ENCODE measurements around the gene ZNF20.
"Not testable (repeated sequence)": the region's sequence is repeated elsewhere in the genome, so short reads cannot be mapped to it uniquely, and the experiment has no call there.

The ZNF20 gene

DNA sequence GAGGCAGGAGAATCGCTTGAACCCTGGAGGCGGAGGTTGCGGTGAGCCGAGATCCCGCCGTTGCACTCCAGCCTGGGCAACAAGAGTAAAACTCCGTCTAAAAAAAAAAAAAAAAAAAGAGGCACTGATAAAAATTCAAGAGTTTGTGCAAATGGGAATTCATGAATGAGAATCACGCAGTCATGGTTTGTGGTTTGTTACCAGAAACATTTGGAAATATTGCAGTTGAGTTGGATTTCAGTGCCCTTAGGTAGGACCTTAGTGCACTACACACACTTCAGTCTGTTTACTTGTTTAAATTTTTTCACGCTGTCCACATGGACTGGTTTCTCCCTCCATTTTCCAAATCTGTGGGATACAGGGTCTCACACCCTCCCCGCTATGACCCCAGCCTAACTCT, 47.2 kb downstream of the ZNF20 start:
- H3K9ac ChIP-seq: no peak overlapping the region

DNA sequence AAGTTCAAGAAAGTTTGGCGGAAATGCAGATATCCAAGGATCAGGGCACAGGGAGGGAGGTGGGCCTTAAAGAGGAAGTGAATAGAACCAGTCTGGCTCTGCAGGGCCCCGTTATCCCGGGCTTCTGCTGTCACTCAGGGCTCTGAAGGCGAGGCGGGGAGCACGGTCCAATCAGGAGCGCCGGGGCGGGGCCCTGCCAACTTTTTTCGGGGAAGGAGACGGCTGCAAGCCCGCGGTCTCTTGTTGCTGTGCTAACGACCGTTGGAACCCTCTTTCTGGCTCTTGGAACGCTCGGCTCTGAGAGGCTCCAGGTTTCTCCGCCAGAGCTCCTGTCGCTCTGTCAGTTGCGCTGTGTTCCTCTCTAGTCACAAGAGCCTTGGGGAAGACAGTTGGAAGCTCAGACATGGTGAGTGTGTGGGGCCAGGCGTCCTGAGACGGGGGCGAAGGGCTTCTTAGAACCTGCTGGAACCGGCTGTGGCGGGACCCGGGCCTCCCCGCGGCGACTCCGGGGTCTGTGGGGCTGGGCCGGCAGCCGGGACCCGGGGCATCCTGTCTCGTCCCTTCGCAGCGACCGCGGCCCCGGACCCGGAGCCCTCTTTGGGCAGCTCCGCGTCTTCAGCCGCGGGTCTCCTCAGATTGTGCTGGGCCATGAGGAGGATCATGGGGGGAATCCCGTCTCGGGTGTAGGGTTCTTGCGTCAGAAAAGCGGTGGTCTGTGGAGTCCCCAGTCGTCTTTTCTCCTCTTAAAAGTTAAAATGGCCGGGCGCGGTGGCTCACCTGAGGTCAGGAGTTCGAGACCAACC, 47.9 kb downstream of the ZNF20 start:
- Histone ChIP-seq H3K36me3 (ENCODE audit: control insufficient read depth, insufficient read depth, low read length) (no peaks in the 10 kb centered on the region), H3K27ac (no peak overlapping the region), H3K27me3 (ENCODE audit: control insufficient read depth, insufficient read depth, low read length) (no peaks in the 10 kb centered on the region), H3K9me3 (ENCODE audit: control insufficient read depth, low read length) (no peaks in the 10 kb centered on the region), H3K4me1 (no peaks in the 10 kb centered on the region), H3K79me2 (no peaks in the 10 kb centered on the region), H3K9ac (no peak overlapping the region), H3K4me2 (ENCODE audit: low read length) (peak overlapping the region; percentile 86), H2AFZ (peak overlapping the region; percentile 82), H3K4me3 (ENCODE audit: low read depth, low read length) (peak overlapping the region; percentile 56)
- TF ChIP-seq, protein P1, sequence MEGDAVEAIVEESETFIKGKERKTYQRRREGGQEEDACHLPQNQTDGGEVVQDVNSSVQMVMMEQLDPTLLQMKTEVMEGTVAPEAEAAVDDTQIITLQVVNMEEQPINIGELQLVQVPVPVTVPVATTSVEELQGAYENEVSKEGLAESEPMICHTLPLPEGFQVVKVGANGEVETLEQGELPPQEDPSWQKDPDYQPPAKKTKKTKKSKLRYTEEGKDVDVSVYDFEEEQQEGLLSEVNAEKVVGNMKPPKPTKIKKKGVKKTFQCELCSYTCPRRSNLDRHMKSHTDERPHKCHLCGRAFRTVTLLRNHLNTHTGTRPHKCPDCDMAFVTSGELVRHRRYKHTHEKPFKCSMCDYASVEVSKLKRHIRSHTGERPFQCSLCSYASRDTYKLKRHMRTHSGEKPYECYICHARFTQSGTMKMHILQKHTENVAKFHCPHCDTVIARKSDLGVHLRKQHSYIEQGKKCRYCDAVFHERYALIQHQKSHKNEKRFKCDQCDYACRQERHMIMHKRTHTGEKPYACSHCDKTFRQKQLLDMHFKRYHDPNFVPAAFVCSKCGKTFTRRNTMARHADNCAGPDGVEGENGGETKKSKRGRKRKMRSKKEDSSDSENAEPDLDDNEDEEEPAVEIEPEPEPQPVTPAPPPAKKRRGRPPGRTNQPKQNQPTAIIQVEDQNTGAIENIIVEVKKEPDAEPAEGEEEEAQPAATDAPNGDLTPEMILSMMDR (IDR thresholded peaks at IDR 0.05): no peak

More for the DNA sequence above, 47.2 kb downstream of the ZNF20 start:
- H3K4me2 ChIP-seq (ENCODE audit: low read length): no peak overlapping the region
- H3K27me3 ChIP-seq (ENCODE audit: control insufficient read depth, insufficient read depth, low read length): no peaks in the 10 kb centered on the region
- no peaks in the 10 kb centered on the region for H3K79me2 ChIP-seq
- H3K27ac ChIP-seq: no peak overlapping the region
- no peaks in the 10 kb centered on the region for H3K4me1 ChIP-seq
- no peaks in the 10 kb centered on the region for H3K9me3 ChIP-seq (ENCODE audit: control insufficient read depth, low read length)
- H3K36me3 ChIP-seq (ENCODE audit: control insufficient read depth, insufficient read depth, low read length): no peaks in the 10 kb centered on the region
- H2AFZ ChIP-seq: no peak overlapping the region
- H3K4me3 ChIP-seq (ENCODE audit: low read depth, low read length): no peak overlapping the region
- TF ChIP-seq, protein P1 (IDR thresholded peaks at IDR 0.05): no peak

DNA sequence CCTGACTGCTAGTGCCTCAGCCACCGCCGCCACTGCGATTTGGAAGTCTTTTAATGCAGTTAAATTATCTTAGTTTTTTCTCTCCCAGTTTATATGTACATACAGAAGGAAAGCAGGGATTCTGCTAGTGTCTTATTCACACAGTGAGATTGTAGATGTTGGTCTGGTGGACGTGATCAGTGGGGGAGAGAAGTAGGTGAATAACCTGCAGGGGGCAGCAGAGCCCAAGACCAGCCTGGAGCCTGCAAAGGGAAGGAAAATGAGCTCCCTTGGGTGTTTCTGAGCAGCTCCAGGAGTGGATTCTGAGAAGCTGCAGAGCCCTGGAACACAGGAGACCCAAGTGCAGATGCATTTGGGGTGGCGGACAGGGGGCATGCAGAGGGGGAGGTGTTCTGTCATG, 49.3 kb downstream of the ZNF20 start:
- TF ChIP-seq, protein P1 (IDR thresholded peaks at IDR 0.05): peak; percentile 68
- Histone ChIP-seq H3K79me2 (no peaks in the 10 kb centered on the region), H3K36me3 (ENCODE audit: control insufficient read depth, insufficient read depth, low read length) (no peaks in the 10 kb centered on the region), H3K4me2 (ENCODE audit: low read length) (no peak overlapping the region), H3K4me1 (no peaks in the 10 kb centered on the region), H3K27ac (no peak overlapping the region), H3K9ac (no peak overlapping the region), H3K4me3 (ENCODE audit: low read depth, low read length) (no peak overlapping the region), H2AFZ (no peak overlapping the region), H3K9me3 (ENCODE audit: control insufficient read depth, low read length) (no peaks in the 10 kb centered on the region), H3K27me3 (ENCODE audit: control insufficient read depth, insufficient read depth, low read length) (no peaks in the 10 kb centered on the region)

- Histone ChIP-seq H3K9me3 (ENCODE audit: control insufficient read depth, low read length) (no peaks in the 10 kb centered on the region), H3K4me2 (ENCODE audit: low read length) (no peak overlapping the region), H3K27ac (no peak overlapping the region), H3K9ac (no peak overlapping the region), H3K36me3 (ENCODE audit: control insufficient read depth, insufficient read depth, low read length) (peaks cover 2% of the 10 kb centered on the region), H2AFZ (no peak overlapping the region), H3K4me1 (no peaks in the 10 kb centered on the region), H3K27me3 (ENCODE audit: control insufficient read depth, insufficient read depth, low read length) (no peaks in the 10 kb centered on the region), H3K4me3 (ENCODE audit: low read depth, low read length) (no peak overlapping the region), H3K79me2 (no peaks in the 10 kb centered on the region)
- TF ChIP-seq, protein P1 (IDR thresholded peaks at IDR 0.05): no peak
These were observed 54.9 kb downstream of the ZNF20 start for GRCh38 chr19:12085074-12085818.

DNA sequence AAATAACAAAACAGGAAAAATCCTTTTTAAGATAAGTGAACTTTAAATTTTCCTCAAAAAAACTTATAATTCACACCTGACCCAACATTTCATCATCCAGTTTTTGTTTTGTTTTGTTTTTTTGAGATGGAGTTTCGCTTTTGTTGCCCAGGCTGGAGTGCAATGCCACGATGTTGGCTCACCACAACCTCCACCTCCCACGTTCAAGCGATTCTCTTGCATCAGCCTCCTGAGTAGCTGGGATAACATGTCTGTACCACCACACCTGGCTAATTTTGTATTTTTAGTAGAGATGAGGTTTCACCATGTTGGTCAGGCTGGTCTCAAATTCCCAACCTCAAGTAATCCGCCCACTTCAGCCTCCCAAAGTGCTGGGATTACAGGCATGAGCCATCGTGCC, 56.8 kb downstream of the ZNF20 start:
- not testable (repeated sequence) for H3K4me3 ChIP-seq (ENCODE audit: low read depth, low read length); H2AFZ ChIP-seq; H3K36me3 ChIP-seq (ENCODE audit: control insufficient read depth, insufficient read depth, low read length); H3K4me2 ChIP-seq (ENCODE audit: low read length); H3K27me3 ChIP-seq (ENCODE audit: control insufficient read depth, insufficient read depth, low read length); H3K9me3 ChIP-seq (ENCODE audit: control insufficient read depth, low read length); H3K79me2 ChIP-seq; H3K27ac ChIP-seq; H3K4me1 ChIP-seq; H3K9ac ChIP-seq
